Tibial nerve (tissue), 4 donors: ENCODE measurements around the gene IFNA5. TPM values are rescaled to one million over a fixed set of nuclear protein-coding genes. Genes with fewer than 3 reads are reported as not detected.

Source experiments
- DNase-seq, 2 donors: peaks; one replicate each; pipeline ENCODE4 v3.0.0-alpha.2; 2019; ENCODE audit warnings: low spot score in 2 of 2
- H3K27ac ChIP-seq, 4 donors: fragments of 200-600 bp; sonication (generic) in 3 of 4; one replicate each; pipeline ENCODE4 v1.5.1; 2017 to 2019; ENCODE audit warnings: mild to moderate bottlenecking in 1 of 4
- H3K27me3 ChIP-seq, 2 donors: fragments of 200-600 bp; sonication (generic) in 1 of 2; one replicate each; pipeline versions ENCODE4 v1.5.1 to v1.6.0; 2017 to 2019
- H3K36me3 ChIP-seq, 3 donors: fragments of 200-600 bp; sonication (generic); one replicate each; pipeline ENCODE4 v1.5.1; 2018 to 2019
- H3K4me1 ChIP-seq, 4 donors: fragments of 200-600 bp; sonication (generic) in 3 of 4; one replicate each; pipeline ENCODE4 v1.5.1; 2017 to 2019
- H3K4me3 ChIP-seq, 4 donors: fragments of 200-600 bp; sonication (generic) in 3 of 4; one replicate each; pipeline ENCODE4 v1.5.1; 2017 to 2019; ENCODE audit warnings: mild to moderate bottlenecking in 1 of 4, moderate library complexity in 1 of 4
- H3K9me3 ChIP-seq, 4 donors: fragments of 200-600 bp; sonication (generic) in 3 of 4; one replicate each; pipeline ENCODE4 v1.5.1; 2017 to 2019
- EP300 ChIP-seq, 2 donors: sonication (generic); formaldehyde crosslinking; IDR thresholded peaks; one replicate each; pipeline ENCODE4 v1.6.1; 2017; ENCODE audit warnings: antibody characterized with exemption in 2 of 2, mild to moderate bottlenecking in 1 of 2
- POLR2A ChIP-seq, 2 donors: fragments of 450-650 bp; IDR thresholded peaks; one replicate each; pipeline ENCODE4 v1.6.1; 2017; ENCODE audit warnings: antibody characterized with exemption in 2 of 2, mild to moderate bottlenecking in 2 of 2, moderate library complexity in 2 of 2
- WGBS, 2 donors: methylation state at CpG; one replicate each; pipeline ENCODE4 v1.1.5; 2018; 5-methylcytosine and 5-hydroxymethylcytosine counted together
- total RNA-seq, 4 donors: library from RNA; depleted of rRNA; stranded (reverse); fragments of >200 nt; gene quantifications; one replicate each; pipeline ENCODE4 v1.1.0, GENCODE V29; 2016
- TF ChIP-seq, protein P1 (sequence below), 5 experiments: fragments of 200-600 bp in 3 of 5; fragments of 450-650 bp in 2 of 5; sonication (generic) in 3 of 5; IDR thresholded peaks; one replicate each; pipeline ENCODE4 v1.5.1; 2016 to 2019; ENCODE audit warnings: antibody characterized with exemption in 5 of 5, mild to moderate bottlenecking in 3 of 5, moderate library complexity in 2 of 5

The IFNA5 gene
- total RNA-seq, 4 donors from 2014 or later, result 0.90 TPM; not detected in 3

DNA sequence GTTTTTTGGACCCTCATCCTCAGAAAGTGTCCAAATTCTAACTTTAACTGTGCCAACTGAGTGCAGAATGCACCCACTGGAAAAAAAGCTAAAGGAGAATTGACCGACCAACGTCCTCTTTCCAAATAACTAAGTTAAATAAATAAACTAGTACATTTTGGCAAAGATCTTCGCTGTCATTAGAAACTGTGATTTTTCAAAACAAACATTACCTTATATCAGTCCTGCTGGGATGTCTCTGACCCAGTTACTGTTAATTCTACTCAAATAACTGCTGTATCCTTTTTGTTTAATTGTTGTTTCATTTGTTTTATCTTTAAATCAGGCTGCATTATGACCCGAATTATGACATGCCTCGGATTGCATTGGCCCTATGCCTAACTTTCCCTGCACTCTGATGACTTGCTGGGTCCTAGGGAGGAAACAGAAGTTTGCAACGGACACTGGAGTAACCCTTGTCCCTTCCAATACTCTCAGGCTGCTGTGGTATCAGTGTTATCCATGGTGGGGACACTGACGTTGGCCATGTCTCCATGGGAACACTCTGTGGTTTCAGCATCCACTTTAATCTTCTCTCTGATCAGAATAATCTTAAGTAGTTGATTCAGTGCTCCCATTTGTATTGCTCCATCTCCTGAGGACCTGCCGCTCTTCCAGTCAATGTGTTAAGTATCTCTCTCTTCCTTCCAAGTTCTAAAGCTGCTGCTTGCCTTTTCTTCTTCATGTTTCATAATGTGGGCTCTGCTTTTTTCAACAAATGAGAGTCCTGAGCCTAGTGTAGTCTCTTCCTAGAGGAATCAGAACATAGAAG lies 11.1 kb upstream of the IFNA5 start:
- Histone ChIP-seq H3K36me3 (peaks cover 0 to 3% (median 0%) of the 10 kb centered on the region in 3 donors), H3K27ac (no peak overlapping the region), H3K27me3 (no peaks in the 10 kb centered on the region), H3K4me3 (no peak overlapping the region), H3K9me3 (no peaks in the 10 kb centered on the region), H3K4me1 (peaks cover 0 to 23% (median 0%) of the 10 kb centered on the region in 4 donors)
- 34 to 41% methylated on average over 8 of the region's 8 CpGs for WGBS, 2 donors
- TF ChIP-seq EP300 (IDR thresholded peaks at IDR 0.05) (no peak), POLR2A (IDR thresholded peaks at IDR 0.05) (no peak)
- TF ChIP-seq, protein P1, sequence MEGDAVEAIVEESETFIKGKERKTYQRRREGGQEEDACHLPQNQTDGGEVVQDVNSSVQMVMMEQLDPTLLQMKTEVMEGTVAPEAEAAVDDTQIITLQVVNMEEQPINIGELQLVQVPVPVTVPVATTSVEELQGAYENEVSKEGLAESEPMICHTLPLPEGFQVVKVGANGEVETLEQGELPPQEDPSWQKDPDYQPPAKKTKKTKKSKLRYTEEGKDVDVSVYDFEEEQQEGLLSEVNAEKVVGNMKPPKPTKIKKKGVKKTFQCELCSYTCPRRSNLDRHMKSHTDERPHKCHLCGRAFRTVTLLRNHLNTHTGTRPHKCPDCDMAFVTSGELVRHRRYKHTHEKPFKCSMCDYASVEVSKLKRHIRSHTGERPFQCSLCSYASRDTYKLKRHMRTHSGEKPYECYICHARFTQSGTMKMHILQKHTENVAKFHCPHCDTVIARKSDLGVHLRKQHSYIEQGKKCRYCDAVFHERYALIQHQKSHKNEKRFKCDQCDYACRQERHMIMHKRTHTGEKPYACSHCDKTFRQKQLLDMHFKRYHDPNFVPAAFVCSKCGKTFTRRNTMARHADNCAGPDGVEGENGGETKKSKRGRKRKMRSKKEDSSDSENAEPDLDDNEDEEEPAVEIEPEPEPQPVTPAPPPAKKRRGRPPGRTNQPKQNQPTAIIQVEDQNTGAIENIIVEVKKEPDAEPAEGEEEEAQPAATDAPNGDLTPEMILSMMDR (IDR thresholded peaks at IDR 0.05), result no peak
- no peak for DNase-seq

GRCh38 chr9:21314152-21314551 lies 9.0 kb upstream of the IFNA5 start:
- 56 to 62% methylated on average over 2 of the region's 2 CpGs for WGBS, 2 donors

GRCh38 chr9:21311889-21312288 lies 6.8 kb upstream of the IFNA5 start:
- no peaks in the 10 kb centered on the region for H3K9me3 ChIP-seq

More at GRCh38 chr9:21314152-21314551, 9.0 kb upstream of the IFNA5 start:
- no peaks in the 10 kb centered on the region for H3K27me3 ChIP-seq
- TF ChIP-seq EP300 (IDR thresholded peaks at IDR 0.05) (no peak), POLR2A (IDR thresholded peaks at IDR 0.05) (no peak)
- TF ChIP-seq, protein P1 (IDR thresholded peaks at IDR 0.05), result no peak
- no peak overlapping the region for H3K27ac ChIP-seq
- no peak overlapping the region for H3K4me3 ChIP-seq
- no peak for DNase-seq
- H3K9me3 ChIP-seq, result no peaks in the 10 kb centered on the region
- no peaks in the 10 kb centered on the region for H3K36me3 ChIP-seq
- H3K4me1 ChIP-seq, result peaks cover 0 to 23% (median 0%) of the 10 kb centered on the region in 4 donors

DNA sequence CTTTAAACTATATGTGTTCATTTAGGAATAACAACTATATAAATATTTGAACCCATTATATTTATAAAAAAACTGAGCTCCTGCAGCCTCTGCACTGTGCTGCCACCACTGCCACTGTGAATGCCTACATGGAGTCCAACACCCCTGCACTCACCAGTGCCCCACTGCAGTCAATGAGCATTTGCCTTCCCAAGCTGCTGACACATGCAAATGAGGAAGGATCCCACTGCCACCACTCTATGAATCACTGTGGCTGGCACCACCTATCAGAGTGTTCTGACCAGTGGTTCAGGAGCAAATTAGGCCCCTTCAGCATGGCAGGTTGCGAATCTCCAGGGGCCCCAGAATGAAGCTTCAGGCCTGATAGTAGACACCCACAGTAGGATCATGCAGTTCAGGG lies 9.1 kb downstream of the IFNA5 start:
- H3K9me3 ChIP-seq, result peaks cover 0 to 5% (median 0%) of the 10 kb centered on the region in 4 donors
- TF ChIP-seq, protein P1 (IDR thresholded peaks at IDR 0.05), result no peak
- H3K36me3 ChIP-seq, result no peaks in the 10 kb centered on the region
- no peak overlapping the region for H3K27ac ChIP-seq
- no peaks in the 10 kb centered on the region for H3K4me1 ChIP-seq
- WGBS, 2 donors, result 56 to 100% methylated on average over 1 of the region's 1 CpG
- DNase-seq, result no peak
- H3K27me3 ChIP-seq, result no peaks in the 10 kb centered on the region
- no peak overlapping the region for H3K4me3 ChIP-seq

More at GRCh38 chr9:21311889-21312288, 6.8 kb upstream of the IFNA5 start:
- peaks cover 0 to 12% (median 0%) of the 10 kb centered on the region in 4 donors for H3K4me1 ChIP-seq
- no peak for DNase-seq
- no peaks in the 10 kb centered on the region for H3K36me3 ChIP-seq
- H3K4me3 ChIP-seq, result no peak overlapping the region
- 46 to 47% methylated on average over 1 of the region's 1 CpG for WGBS, 2 donors
- H3K27me3 ChIP-seq, result no peaks in the 10 kb centered on the region
- TF ChIP-seq POLR2A (IDR thresholded peaks at IDR 0.05) (no peak), EP300 (IDR thresholded peaks at IDR 0.05) (no peak)
- TF ChIP-seq, protein P1 (IDR thresholded peaks at IDR 0.05), result no peak
- H3K27ac ChIP-seq, result no peak overlapping the region

GRCh38 chr9:21294904-21295538 lies 10.1 kb downstream of the IFNA5 start:
- Histone ChIP-seq H3K27me3 (no peaks in the 10 kb centered on the region), H3K27ac (no peak overlapping the region), H3K36me3 (no peaks in the 10 kb centered on the region), H3K4me3 (no peak overlapping the region), H3K4me1 (no peaks in the 10 kb centered on the region), H3K9me3 (no peaks in the 10 kb centered on the region)
- TF ChIP-seq POLR2A (IDR thresholded peaks at IDR 0.05) (no peak), EP300 (IDR thresholded peaks at IDR 0.05) (no peak)
- TF ChIP-seq, protein P1 (IDR thresholded peaks at IDR 0.05), result no peak
- DNase-seq, result no peak
- WGBS, 2 donors, result 63 to 68% methylated on average over 6 of the region's 6 CpGs
